Right kidney (tissue), 1 donor: ENCODE measurements around the gene ZNF519.
"Not testable (repeated sequence)": the region's sequence is repeated elsewhere in the genome, so short reads cannot be mapped to it uniquely, and the experiment has no call there.

Source experiments
- DNase-seq: peaks from one replicate; pipeline ENCODE4 v3.0.0-alpha.2; 2016

ZNF519 gene

DNA sequence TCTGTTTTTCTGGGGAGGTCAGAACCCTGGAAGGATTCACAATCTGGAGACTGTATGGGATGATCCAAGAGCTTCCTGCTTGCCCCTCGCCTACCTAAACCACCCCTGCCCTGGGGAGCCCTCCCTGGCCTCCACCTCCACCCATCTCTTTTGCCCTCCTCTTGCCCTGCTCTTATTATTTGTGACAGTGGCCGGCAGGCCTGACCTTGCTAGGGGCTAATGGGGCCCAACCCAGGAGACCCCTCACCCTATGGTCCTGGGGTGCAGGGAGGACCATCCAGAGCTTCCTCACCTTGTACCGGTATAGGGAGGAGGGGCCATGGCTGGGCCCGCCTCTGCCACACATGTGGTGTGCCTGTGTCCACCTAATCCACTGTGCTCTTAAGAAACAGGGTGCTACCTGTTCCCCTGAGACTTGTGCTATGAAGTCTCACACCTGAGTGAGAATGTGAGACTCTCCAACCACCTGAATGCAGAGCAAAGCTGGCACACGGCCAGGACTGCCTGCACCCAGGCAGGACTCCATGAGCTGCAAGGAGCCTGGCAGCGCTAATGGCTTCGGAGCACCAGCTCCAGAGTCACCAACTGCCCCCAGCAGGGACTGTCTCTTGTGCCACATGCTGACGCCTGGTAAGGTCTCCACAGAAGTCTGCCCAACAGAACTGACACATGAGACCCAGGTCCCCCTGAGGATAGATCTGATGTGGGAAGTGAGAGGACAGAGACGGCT, 17.1 kb upstream of the ZNF519 start:
- not testable (repeated sequence) for DNase-seq

DNA sequence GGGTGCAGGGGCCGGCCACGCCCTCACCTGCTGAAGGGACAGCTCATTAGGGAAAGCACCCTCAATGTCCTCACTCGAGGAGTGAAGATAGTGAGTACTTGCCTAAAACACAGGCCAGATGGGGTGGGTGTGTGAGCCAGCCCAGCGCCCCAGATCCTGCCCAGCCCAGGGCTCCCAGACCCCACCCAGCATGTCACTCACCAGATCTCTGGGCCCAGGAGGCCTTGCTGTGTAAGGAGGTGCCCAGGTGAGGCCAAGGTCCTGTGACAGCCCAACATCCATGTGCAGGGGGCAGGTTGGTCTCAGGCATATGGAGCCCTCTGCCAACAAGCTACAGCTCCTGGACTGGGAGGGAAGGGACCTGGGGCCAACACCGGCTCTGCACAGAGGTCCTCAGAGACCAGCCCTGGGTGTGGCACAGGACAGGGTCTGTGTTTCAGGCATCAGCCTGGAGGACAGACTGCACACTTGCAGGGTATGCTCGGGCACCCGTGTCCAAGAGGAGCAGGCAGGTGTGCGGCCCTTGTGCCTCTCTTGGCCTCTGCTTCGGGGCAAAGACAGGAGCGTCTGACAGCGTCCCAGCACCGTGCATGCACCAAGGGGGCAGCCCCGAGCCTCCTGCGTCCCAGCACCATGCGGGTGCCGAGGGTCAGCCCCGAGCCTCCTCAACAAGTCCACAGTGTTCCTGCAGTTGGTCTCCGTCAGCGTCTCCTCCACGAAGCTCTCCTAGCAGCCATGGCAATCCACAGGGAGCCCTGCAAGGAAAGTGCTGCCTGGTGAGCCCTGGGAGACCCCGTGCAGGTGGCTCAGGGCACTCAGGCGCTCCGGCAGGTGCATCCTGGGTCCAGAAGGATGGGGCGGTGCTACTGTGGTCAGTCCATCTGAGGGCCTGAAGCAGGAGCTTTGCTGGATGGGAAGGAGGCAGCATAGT, 16.0 kb upstream of the ZNF519 start:
- DNase-seq = not testable (repeated sequence)

DNA sequence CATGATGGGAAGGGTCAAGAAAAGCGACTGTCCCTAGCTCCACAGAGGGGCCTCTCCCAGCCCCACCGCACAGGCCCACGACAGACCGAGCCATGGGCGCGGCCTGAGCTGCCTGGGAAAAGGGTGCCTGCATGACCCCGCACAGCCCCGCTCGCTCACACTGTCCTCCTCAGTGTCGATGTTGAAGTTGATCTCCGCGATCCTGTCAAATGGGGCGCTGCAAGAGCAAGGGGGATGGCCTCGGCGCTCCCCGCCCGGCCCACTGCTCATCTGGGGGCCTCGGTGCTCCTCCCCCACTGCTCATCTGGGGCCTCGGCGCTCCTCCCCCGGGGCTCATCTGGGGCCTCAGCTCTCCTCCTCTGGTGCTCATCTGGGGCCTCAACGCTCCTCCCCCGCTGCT, 14.5 kb upstream of the ZNF519 start:
- not testable (repeated sequence) for DNase-seq

DNA sequence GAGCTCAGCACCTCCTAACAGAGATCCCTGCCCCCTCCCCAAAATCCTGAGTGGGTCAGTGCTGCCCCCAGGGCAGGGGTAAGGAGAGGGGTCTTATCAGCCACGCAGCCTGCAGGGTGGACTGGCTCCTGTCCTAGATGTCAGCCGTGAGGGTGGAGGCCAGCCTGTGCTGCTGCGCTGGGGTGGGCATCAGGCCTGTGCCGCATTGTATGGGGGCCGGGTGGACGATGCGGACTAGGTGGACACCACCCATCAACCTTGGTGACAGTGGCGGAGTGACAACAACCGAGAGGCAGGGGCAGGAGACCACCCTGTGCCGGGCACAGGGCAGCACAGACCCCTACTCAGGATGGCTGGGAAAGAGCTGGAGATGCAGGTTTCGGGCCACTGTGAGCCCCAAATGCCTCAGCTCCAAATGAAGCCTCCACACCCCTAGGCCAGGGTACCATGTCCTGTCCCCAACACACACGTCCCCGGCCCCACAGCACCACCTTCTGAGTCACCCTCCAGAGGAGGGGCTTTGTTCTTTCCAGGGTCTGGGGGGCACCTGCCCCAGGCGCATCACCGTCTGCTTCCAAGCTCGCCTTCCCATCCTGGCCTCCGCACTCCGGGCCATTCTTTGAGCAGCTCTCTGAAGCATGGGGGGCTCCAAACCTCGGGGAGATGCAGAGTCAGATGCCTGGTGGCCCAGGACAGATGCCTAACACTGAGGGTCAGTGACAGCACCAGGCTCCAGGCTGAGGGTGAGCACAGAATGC, 13.5 kb upstream of the ZNF519 start:
- not testable (repeated sequence) for DNase-seq

DNA sequence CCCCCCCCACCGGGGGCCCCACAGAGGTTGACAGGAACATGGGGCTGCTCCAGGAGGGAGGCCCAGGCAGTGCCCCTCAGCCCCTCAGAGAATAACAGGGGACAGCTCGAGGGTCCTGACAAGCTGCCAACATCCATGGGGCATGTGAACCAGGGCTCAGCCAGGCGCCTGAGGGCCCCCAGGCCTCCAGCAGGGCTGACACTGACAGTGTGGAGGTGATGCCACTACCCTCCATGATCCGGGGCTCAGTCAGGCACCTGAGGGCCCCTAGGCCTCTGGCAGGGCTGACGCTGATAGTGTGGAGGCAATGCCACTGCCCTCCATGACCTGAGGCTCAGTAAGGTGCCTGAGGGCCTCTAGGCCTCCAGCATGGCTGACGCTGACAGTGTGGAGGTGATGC, 12.8 kb upstream of the ZNF519 start:
- not testable (repeated sequence) for DNase-seq

DNA sequence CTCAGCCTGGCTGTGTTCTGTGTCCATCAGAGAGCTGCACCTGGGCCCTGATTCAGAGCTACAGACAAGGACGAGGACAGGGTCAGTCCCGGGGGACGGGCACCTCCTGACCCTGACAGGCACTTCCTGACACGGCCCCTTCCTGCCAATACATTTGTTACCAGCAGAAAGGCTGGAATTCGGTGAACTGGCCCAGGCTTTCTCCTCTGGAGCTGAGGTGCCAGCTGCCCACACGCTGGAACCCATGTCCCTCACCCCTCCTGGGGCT, 12.3 kb upstream of the ZNF519 start:
- DNase-seq = no peak

DNA sequence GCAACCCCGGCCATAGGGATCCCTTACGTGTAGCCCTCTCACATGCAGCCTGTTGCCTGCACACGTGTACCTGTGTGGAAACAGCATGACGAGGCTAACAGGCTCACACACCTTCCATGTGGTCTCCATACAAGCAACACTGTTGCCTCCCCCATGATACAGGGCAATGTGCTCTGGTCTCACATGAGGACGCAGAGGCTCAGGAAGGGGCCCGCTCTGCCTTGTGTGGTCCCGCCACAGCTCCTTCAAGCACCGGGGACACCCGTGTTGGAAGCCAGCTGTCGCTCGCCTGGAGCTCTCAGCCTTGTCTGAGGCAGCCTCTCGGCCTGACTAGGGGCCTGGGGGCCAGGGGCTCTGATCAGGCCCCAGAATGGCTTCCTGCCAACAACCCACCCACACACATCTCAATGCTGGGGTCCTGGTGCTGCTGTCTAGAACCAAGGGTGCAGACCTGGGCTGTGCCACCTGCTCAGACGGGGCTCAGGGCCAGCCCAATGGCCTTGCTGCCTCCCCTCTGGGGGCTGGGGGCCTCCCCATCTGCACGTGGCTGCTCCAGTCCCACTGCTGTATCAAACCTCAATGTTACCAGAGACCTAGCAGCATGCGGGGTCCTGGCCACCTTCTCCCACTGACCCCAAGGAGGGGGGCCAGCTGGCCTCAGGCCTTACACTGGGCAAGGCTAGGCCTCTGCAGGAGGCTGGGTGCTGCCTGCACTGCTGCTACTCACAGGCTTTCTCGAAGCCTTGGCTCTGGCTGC, 11.8 kb upstream of the ZNF519 start:
- not testable (repeated sequence) for DNase-seq

DNA sequence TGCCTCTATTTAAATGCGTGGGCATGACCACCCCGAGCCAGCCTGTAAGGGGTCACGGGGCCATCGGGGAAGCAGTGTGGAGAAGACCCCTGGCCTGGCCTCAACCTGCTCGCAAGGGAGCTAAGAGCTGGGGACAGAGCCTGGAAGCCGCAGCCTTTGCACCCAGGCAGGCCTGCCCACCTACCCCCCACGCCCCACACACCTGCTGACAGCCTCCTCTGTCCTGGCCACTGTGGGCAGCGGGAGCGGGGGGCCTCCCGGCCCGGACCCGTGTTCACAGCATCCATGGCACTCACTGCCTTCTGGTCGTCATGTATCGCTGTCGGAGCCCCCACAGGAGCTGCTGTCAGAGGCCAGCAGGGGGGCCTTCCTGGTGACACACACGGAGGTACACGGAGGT, 11.2 kb upstream of the ZNF519 start:
- DNase-seq = not testable (repeated sequence)

DNA sequence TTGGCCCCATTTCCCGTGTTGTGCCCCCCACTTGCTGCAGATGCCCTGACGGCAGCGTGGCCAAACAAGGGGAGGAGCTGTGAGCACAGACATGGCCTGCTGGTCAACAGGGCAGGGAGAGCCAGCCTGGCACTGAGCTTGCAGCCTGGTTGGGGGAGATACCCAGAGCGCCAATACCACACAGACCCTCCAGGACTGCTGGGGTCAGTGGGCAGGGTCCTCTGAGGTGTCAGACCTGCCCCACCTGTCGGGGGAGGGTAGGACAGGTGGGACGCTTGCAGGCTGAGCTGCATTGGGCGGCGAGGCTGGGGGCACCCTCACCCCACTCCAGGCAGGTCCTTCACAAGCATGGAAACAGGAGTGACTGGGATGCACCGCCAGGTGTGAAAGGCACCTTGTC, 9.9 kb upstream of the ZNF519 start:
- DNase-seq = not testable (repeated sequence)

DNA sequence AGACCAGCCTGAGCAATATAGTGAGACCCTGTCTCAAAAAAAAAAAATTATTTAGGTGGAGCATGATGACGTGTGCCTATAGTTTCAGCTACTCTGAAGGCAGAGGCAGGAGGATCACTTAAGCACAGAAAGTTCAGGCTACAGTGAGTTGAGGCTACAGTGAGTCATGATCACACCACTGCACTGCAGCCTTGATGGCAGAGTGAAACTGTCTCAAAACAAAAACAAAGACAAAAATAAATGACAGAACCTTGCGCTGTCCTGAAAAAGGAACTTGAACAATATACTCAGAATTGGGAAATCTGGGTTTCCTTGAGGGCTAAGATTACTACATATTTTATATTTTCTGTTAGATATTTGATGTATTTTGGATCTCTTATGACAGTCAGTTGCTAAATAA, 7.3 kb upstream of the ZNF519 start:
- DNase-seq = not testable (repeated sequence)

DNA sequence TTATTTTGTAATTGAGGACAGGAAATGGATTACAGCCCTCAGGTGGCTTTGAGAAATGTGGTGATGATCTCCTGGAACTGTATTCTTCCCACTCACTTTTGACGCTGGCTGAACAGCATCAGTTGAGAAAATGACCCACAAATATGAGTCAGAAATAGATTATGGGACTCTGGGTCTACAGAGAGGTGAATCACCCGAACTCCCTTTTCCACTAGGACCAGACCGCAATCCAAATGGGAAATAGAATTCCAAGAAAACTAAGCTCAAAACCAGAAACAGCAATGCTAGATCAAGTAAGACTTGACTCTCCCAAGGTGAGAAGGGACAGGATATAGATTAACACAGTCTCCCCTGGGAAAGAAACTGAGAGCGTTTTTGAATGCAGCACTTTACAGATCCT, 5.7 kb upstream of the ZNF519 start:
- DNase-seq = not testable (repeated sequence)

DNA sequence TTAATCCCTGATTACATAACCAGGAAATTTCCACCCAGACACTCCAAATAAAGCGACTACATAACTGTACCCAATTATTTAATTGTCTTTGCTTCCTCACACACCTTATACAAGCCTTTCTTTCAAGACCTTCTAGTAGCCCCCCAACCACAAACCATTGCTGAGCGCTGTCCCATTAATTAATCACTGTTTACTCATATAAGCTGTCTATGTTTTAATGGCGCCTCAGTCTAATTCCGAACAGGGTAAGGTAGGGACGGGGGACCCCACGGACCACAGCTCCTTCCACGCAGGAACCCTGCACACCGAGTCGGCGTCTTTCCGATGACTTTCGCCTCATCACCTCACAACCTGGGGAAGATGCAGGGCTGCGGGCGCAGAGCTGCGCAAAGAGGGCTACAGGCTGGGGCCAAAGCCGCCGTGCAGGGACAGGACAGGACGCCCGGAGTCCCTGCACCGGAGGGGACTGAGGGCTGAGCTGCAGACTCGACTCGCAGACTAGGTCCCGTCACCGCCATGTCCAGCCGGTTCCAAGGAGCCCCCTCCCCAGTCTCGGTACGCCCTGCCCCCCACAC, 452 bp downstream of the ZNF519 start:
- peak; percentile 13 for DNase-seq

DNA sequence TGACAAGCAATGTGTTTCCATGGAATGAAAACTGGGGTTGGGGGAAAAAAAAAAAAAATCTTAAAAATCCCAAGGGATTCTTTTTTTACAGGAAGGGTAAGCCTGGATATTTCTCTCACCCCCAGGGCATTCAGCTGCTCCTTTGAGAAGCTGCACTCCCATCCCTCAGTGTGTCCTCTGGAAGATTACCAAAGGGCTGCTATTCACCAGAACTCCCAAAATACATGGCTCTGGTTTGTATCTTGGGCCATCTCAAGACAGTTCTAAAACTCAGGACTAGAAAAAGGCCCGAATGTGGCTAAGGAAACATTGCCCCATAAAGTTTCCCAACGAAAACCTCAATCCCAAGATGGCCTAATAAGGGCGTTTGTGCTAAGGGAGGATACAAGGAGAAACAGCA, 1.4 kb downstream of the ZNF519 start:
- DNase-seq = not testable (repeated sequence)

DNA sequence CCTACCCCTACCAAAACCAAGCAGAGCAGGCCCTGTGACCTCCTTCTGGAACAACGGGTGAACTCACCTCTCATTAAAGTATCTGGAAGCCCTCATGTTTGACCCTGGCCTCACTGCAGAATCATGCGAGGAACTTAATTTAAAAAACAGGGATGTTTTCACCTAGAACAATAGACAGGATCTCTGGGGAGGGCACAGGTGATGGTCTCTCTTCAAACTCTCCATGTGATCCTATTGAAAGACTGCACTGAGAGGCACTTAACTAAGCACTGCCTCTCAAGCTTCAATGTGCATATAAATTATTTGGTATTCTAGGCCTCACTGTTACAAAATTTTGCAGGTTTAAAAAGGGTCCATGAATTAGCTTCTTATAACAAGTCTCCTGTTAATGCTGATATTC, 7.5 kb downstream of the ZNF519 start:
- DNase-seq = no peak

DNA sequence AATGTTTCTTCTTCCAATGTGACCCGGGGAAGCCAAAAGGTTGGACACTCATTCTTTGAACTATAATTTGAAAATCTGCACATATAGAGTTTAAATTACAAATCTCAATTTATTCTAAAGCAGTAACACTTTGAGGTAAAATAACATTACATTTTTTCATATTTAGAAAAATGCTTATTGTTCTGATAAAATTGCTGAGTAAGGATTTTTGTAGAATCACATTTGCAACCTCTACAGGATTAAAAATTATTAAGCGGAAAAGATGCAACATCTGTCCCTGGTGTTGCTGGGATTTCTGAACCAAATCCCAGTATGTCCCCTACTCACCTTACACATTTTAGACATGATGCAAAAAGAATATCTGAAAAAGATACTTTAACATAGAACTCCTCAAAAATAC, 10.1 kb downstream of the ZNF519 start:
- DNase-seq = no peak

DNA sequence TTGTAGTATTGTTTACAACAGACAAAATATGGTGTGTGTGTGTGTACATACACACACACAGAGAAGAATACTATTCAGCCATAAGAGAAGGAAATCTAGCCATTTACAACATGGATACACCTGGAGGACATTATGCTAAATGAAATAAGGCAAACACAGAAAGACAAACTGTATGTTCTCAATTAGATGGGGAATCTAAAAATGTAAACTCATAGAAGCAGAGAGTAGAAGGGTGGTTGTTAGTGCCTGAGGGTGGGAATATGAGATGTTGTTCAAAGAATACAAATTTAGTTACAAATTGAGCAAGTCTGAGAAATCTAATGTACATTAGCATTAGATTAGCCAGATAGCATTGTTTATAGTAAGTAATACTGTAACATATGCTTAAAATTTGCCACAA, 11.3 kb downstream of the ZNF519 start:
- no peak for DNase-seq

DNA sequence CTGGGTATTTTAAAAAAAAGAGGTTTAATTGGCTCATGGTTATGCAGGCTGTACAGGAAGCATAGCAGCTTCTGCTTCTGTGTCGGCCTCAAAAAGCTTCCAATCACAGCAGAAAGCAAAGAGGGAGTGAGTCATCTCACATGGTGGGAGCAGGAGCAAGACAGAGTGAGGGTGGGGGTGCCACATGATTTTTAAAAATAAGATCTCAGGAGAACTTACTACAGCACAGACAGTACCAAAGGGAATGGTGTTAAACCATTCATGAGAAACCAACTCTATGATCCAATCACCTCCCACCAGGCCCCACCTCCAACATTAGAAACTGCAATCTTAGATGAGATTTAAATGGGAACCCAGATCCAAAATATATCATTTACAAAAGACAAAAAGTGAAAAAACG, 14.6 kb downstream of the ZNF519 start:
- no peak for DNase-seq

DNA sequence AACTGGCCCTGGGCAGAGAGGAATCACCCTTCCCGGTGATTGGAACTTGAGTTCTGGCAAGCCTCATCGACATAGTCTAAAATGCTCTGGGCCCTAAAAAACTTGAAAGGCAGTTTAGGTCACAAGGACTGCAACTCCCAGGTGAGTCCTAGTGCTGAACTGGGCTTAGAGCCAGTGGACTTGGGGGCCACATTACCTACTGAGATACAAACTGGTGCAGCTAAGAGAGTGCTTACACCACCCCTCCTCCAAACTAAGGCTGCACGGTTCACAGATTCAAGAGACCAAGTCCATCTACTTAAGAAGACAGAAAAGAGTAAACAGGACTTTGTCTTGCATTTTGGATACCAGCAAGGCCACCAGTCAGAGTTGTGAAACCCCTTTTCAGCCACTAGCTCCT, 25.3 kb downstream of the ZNF519 start:
- no peak for DNase-seq

DNA sequence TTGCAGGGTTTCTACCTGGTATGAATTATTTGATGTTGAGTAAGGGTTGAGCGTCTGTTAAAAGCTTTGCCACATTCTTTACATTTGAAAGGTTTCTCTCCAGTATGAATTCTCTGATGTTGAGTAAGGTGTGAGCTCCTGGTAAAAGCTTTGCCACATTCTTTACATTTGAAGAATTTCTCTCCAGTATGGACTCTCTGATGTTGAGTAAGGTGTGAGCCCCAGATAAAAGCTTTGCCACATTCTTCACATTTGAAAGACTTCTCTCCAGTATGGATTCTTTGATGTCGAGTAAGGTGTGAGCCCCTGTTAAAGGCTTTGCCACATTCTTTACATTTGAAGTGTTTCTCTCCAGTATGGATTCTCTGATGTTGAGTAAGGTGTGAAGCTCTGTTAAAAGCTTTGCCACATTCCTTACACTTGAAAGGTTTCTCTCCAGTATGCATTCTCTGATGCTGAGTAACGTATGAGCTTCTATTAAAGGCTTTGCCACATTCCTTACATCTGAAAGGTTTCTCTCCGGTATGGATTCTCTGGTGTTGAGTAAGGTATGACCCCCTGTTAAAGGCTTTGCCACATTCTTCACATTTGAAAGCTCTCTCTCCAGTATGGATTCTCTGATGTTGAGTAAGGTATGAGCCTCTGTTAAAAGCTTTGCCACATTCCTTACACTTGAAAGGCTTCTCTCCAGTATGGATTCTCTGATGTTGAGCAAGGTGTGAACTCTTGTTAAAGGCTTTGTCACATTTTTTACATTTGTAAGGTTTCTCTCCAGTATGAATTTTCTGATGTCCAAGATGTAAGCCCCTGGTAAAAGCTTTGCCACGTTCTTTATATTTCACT, 27.1 kb downstream of the ZNF519 start:
- DNase-seq = no peak

DNA sequence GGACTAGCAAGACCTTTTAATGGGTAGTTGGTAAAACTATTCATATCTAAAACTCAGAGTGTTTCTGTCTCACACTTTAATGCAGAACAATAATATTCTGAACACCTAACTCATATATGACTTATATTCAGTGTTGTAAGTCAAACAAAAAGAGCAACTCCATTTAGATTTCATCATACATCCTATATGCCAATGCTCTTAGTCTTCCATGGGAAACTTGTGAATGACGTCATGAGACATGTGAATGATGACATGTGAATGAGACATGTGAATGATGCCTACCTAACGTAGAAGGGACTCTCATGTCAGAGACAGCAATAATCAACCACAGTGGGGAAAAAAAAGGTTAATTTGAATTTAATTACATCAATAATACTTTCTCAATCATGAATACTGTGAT, 28.0 kb downstream of the ZNF519 start:
- no peak for DNase-seq
